ENCODE measurements around the gene DCUN1D4.

Gene DCUN1D4

GRCh38 chr4:51842554-51843308 is at the start of gene DCUN1D4:
DCUN1D4 (plus strand) TSS chr4:51843153; CDS start chr4:51843243, 90 bp downstream.
- Mint-ChIP-seq H3K36me3 (no peaks in the 10 kb centered on the region), H3K9me3 (peaks cover 3% of the 10 kb centered on the region), H3K27me3 (no peaks in the 10 kb centered on the region), H3K4me1 (peaks cover 29% of the 10 kb centered on the region), H3K27ac (peak within 1 kb of the TSS; percentile 77), H3K4me3 (peak within 1 kb of the TSS; percentile 95)
- ATAC-seq, result peak; percentile 97

DNA sequence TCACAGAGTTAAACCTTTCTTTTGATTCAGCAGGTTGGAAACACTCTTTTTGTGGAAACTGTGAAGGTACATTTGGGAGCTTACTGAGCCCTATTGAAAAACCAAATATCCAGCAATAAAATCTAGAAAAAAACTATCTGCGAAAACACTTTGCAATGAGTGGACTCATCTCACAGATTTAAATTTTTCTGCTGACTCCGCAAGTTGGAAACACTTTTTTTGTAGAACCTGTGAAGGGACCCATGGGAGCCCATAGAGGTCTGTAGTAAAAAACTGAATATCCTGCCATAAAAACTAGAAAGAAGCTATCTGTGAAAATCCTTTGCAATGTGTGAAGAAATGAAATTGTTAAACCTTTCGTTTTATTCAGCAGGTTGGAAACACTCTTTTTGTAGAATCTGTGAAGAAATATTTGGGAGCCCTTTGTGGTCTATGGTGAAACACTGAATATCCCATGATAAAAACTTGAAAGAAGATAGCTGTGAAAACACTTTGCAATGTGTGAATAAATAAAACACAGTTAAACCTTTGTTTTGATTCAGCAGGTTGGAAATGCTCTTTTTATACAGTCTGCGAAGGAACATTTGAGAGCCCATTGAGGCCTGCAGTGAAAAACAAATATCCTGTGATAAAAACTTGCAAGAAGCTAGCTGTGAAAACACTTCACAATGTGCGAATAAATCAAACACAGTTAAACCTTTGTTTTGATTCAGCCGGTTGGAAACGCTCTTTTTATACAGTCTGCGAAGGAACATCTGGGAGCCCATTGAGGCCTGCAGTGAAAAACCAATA is 22.3 kb upstream of the DCUN1D4 start:
- no peak overlapping the region for H3K27ac Mint-ChIP-seq
- no peaks in the 10 kb centered on the region for H3K27me3 Mint-ChIP-seq
- H3K4me1 Mint-ChIP-seq, result no peaks in the 10 kb centered on the region
- H3K4me3 Mint-ChIP-seq, result no peak overlapping the region
- H3K9me3 Mint-ChIP-seq, result peaks cover 18% of the 10 kb centered on the region
- H3K36me3 Mint-ChIP-seq, result peaks cover 7% of the 10 kb centered on the region
- ATAC-seq, result no peak

DNA sequence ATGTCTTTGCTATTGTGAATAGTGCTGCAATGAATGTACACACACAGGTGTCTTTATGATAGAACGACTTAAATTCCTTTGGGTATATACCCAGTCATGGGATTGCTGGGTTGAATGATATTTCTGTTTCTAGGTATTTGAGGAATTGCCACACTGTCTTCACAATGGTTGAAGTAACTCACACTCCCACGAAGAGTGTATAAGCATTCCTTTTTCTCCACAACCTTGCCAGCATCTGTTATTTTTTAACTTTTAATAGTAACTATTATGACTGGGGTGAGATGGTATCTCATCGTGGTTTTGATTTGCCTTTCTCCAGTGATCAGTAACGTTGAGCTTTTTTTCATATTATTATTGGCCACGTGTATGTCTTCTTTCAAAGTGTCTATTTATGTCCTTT is 17.6 kb upstream of the DCUN1D4 start:
- no peak for ATAC-seq
- H3K4me1 Mint-ChIP-seq, result no peaks in the 10 kb centered on the region
- no peak overlapping the region for H3K4me3 Mint-ChIP-seq
- H3K27me3 Mint-ChIP-seq, result peaks cover 21% of the 10 kb centered on the region
- peaks cover 8% of the 10 kb centered on the region for H3K9me3 Mint-ChIP-seq
- H3K36me3 Mint-ChIP-seq, result no peaks in the 10 kb centered on the region
- H3K27ac Mint-ChIP-seq, result no peak overlapping the region

GRCh38 chr4:51830156-51830720 is 12.7 kb upstream of the DCUN1D4 start:
- no peak overlapping the region for H3K27ac Mint-ChIP-seq
- no peak for ATAC-seq
- no peaks in the 10 kb centered on the region for H3K9me3 Mint-ChIP-seq
- no peaks in the 10 kb centered on the region for H3K36me3 Mint-ChIP-seq
- H3K27me3 Mint-ChIP-seq, result peaks cover 31% of the 10 kb centered on the region
- no peaks in the 10 kb centered on the region for H3K4me1 Mint-ChIP-seq
- H3K4me3 Mint-ChIP-seq, result no peak overlapping the region

- no peaks in the 10 kb centered on the region for H3K9me3 Mint-ChIP-seq
- no peak overlapping the region for H3K27ac Mint-ChIP-seq
- peak; percentile 61 for ATAC-seq
- H3K4me3 Mint-ChIP-seq, result no peak overlapping the region
- peaks cover 37% of the 10 kb centered on the region for H3K27me3 Mint-ChIP-seq
- no peaks in the 10 kb centered on the region for H3K36me3 Mint-ChIP-seq
- no peaks in the 10 kb centered on the region for H3K4me1 Mint-ChIP-seq
Measured at GRCh38 chr4:51831133-51831532, 11.8 kb upstream of the DCUN1D4 start.

DNA sequence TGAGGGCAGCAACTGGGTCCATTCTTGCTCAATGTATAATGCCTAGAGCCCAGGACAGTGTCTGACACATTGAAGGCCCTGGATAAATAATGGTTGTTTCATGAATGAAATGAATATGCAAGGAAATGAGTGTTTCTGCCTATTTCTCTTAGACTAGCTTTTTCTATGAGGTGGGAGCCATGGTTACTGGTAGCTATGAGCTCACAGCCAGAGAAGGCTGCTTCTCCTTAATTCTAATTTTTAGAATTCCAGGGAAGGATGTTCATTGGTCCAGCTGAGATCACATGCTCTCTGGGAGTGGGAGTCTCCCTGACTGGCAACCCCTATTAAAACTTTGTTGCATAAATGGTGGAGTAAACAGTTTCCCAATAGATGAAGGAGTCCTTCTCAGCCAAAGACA is 9.7 kb upstream of the DCUN1D4 start:
- no peaks in the 10 kb centered on the region for H3K4me1 Mint-ChIP-seq
- peaks cover 28% of the 10 kb centered on the region for H3K27me3 Mint-ChIP-seq
- H3K36me3 Mint-ChIP-seq, result no peaks in the 10 kb centered on the region
- no peak for ATAC-seq
- H3K27ac Mint-ChIP-seq, result no peak overlapping the region
- no peaks in the 10 kb centered on the region for H3K9me3 Mint-ChIP-seq
- H3K4me3 Mint-ChIP-seq, result no peak overlapping the region

DNA sequence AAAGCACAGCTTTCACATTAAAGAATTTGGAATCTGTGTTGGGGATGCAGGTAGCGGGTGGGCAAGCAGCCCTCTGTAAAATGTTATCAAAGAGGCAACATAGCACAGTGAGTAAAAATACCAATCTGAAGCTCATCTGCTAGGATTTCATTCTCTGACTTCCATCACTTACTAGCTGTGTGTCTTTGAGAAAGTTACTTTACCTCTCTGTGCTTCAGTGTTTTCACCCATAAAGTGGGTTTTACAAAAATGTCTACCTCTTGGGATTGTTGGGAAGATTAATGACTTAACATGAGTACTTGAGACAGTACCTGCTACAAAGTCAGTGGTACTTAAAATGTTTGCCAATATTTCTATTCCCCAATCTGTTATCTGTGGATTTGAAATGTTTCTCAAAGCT is 7.9 kb upstream of the DCUN1D4 start:
- ATAC-seq, result no peak
- Mint-ChIP-seq H3K36me3 (no peaks in the 10 kb centered on the region), H3K4me1 (no peaks in the 10 kb centered on the region), H3K9me3 (no peaks in the 10 kb centered on the region), H3K27me3 (peaks cover 19% of the 10 kb centered on the region), H3K27ac (no peak overlapping the region), H3K4me3 (no peak overlapping the region)

DNA sequence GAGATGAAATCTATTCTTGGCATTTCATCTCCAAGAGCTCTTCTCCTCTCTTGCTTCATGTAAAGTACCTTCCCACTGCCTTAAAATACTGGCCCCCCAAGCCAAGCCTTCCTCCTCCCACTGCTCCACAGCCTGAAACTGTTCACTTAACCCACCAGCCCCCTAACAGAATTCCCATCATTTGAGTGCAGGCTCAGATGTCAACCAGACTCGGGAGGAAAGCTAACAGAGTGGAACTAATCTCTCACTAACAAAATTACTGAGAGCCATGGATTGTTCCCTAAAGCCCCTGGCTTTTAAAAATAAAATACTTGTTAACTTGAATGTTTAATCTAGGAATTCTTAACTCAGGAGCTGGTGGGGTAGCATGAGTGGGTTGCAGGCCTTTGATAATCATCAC is 7.1 kb upstream of the DCUN1D4 start:
- Mint-ChIP-seq H3K27ac (no peak overlapping the region), H3K4me3 (no peak overlapping the region), H3K27me3 (peaks cover 16% of the 10 kb centered on the region), H3K36me3 (no peaks in the 10 kb centered on the region), H3K4me1 (no peaks in the 10 kb centered on the region), H3K9me3 (no peaks in the 10 kb centered on the region)
- ATAC-seq, result no peak

GRCh38 chr4:51836549-51836948 is 6.4 kb upstream of the DCUN1D4 start:
- no peak for ATAC-seq
- H3K27ac Mint-ChIP-seq, result no peak overlapping the region
- peaks cover 16% of the 10 kb centered on the region for H3K27me3 Mint-ChIP-seq
- no peaks in the 10 kb centered on the region for H3K9me3 Mint-ChIP-seq
- no peaks in the 10 kb centered on the region for H3K36me3 Mint-ChIP-seq
- no peaks in the 10 kb centered on the region for H3K4me1 Mint-ChIP-seq
- H3K4me3 Mint-ChIP-seq, result no peak overlapping the region

GRCh38 chr4:51840781-51841180 is 2.2 kb upstream of the DCUN1D4 start:
- peaks cover 3% of the 10 kb centered on the region for H3K9me3 Mint-ChIP-seq
- H3K36me3 Mint-ChIP-seq, result no peaks in the 10 kb centered on the region
- H3K4me3 Mint-ChIP-seq, result no peak overlapping the region
- no peak for ATAC-seq
- H3K27me3 Mint-ChIP-seq, result peaks cover 1% of the 10 kb centered on the region
- peaks cover 19% of the 10 kb centered on the region for H3K4me1 Mint-ChIP-seq
- no peak overlapping the region for H3K27ac Mint-ChIP-seq

GRCh38 chr4:51842167-51842553 is 793 bp upstream of the DCUN1D4 start:
- peak overlapping the region; percentile 89 for H3K4me3 Mint-ChIP-seq

DNA sequence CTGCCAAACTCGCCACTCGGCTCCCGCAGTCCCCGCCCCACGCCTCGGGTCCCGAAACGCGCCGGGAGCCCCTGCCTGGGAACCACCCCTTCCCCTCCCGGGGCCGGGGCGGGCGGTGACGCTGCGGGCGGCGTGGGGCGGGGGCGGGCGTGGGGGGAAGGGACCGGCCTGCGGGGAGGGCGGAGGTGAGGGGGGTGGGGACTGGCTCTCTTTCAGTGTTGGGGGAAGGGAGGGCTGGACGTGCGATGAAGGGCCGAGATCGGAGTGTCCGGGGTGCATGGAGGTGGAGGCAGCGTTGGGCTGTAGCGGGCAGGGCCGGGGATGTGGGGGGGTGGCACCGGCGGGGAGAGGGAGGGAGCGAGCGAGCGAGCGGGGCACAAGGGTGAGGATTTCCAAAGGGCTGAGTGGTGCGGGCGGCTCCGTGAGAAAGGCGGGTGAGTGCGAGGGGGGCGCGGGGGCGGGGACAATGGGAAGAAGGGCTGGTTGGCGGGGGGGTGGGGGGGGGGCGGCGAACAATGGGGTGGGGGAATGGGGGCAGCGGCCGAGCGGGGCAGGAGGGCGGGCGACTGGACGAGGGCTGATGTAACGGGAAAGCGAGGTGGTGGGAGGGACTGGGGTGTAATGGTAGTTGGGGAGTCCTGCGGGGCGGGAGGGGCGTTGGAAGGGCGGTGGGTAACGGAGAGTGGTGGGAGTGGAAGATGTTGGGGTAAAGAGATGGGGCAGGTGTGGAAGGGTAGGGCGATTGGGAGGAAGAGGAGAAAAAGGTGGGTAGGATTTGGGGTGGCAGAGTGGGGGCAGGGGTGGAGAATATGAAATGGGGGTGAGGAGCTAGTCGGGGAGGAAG is 578 bp downstream of the DCUN1D4 start:
- no peaks in the 10 kb centered on the region for H3K27me3 Mint-ChIP-seq
- peak overlapping the region; percentile 77 for H3K27ac Mint-ChIP-seq
- peak overlapping the region; percentile 95 for H3K4me3 Mint-ChIP-seq
- no peaks in the 10 kb centered on the region for H3K36me3 Mint-ChIP-seq
- peaks cover 3% of the 10 kb centered on the region for H3K9me3 Mint-ChIP-seq
- H3K4me1 Mint-ChIP-seq, result peaks cover 31% of the 10 kb centered on the region
- peak; percentile 53 for ATAC-seq

More at GRCh38 chr4:51842167-51842553, 793 bp upstream of the DCUN1D4 start:
- peaks cover 3% of the 10 kb centered on the region for H3K9me3 Mint-ChIP-seq
- peaks cover 25% of the 10 kb centered on the region for H3K4me1 Mint-ChIP-seq
- no peak for ATAC-seq
- H3K27me3 Mint-ChIP-seq, result no peaks in the 10 kb centered on the region
- H3K36me3 Mint-ChIP-seq, result no peaks in the 10 kb centered on the region
- H3K27ac Mint-ChIP-seq, result peak overlapping the region; percentile 77

DNA sequence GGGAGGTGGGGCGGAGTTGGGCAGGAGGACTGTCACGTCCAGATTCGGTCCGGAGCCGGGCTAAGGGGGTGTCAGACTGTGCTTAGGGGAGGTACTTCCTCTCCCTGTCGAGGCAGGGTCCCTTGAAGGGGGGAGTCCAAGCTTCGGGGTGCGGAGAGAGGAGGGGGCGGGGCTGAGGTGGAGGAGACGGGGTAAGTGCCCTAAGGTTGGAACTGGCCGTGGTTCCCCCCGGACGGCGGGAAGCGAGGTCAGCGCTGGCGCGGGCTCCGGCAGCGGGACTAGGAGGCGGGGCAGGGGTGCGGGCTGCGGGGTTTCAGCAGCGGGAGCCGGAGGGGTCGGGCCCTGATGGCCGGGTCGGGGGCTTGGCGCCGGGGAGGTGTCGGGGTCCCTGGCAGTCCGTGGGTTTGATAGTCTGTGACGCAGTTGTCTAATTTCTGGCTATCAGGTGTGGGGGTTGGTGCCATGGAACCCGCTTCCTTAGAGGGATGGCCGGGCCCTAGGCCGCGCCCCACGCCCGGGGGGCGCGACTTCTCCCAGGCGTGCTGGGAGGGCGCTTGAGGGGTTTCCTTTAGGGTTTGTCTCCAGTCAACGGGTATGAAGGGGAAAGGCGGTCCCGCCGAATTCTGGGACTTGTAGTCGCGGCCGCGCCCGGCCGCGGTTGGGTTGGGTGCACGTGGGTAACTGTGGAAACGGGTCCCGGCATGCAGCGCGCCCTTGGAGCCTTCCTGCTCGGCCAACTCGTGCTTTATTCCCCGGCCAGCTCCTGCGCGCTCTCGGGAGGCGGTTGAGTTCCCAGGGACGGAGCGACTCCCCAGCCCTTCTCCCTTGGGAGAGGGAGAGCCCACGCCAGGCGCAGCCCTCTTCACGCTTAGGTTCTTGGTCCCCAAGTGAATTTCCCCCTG is 1.5 kb downstream of the DCUN1D4 start:
- ATAC-seq, result peak; percentile 55
- H3K27me3 Mint-ChIP-seq, result no peaks in the 10 kb centered on the region
- H3K4me3 Mint-ChIP-seq, result peak overlapping the region; percentile 95
- H3K4me1 Mint-ChIP-seq, result peaks cover 31% of the 10 kb centered on the region
- peak overlapping the region; percentile 77 for H3K27ac Mint-ChIP-seq
- H3K9me3 Mint-ChIP-seq, result peaks cover 3% of the 10 kb centered on the region
- no peaks in the 10 kb centered on the region for H3K36me3 Mint-ChIP-seq

GRCh38 chr4:51845055-51845426 is 2.1 kb downstream of the DCUN1D4 start:
- no peak for ATAC-seq
- H3K4me3 Mint-ChIP-seq, result peak overlapping the region; percentile 95
- H3K4me1 Mint-ChIP-seq, result peaks cover 31% of the 10 kb centered on the region
- peaks cover 3% of the 10 kb centered on the region for H3K9me3 Mint-ChIP-seq
- no peaks in the 10 kb centered on the region for H3K27me3 Mint-ChIP-seq
- H3K36me3 Mint-ChIP-seq, result no peaks in the 10 kb centered on the region
- peak overlapping the region; percentile 77 for H3K27ac Mint-ChIP-seq

All from stimulated activated memory B cell treated with anti-CD40 and anti-IgM and Interleukin-4, amounts not matched to agents 10 μg/mL and 1 μg/mL and 100 μg/mL, for 72 hours (primary cell).